CD4-positive, alpha-beta T cell treated with Interleukin-6 at 100 ng/mL for 8 hours (primary cell): ENCODE data around the gene PLAAT1.

ENCODE experiments used
- DNase-seq: peaks from one replicate; pipeline ENCODE4 v3.0.0-alpha.2; 2020; ENCODE audit warnings: mixed read lengths, low spot score

PLAAT1 gene

GRCh38 chr3:193240850-193241706 lies at the start of gene PLAAT1:
PLAAT1 (plus strand) TSS chr3:193241222; CDS start chr3:193255651, 14,429 bp downstream.
- no peak for DNase-seq

GRCh38 chr3:193194371-193194770 lies 46.7 kb upstream of the PLAAT1 start:
- no peak for DNase-seq

- DNase-seq: no peak
These were observed 44.3 kb upstream of the PLAAT1 start for GRCh38 chr3:193196746-193197145.

- no peak for DNase-seq
These were observed 33.4 kb upstream of the PLAAT1 start for GRCh38 chr3:193207290-193208273.

GRCh38 chr3:193210618-193211017 lies 30.4 kb upstream of the PLAAT1 start:
- no peak for DNase-seq

- no peak for DNase-seq
These were observed 29.8 kb upstream of the PLAAT1 start for GRCh38 chr3:193211173-193211572.

- no peak for DNase-seq
These were observed 29.0 kb upstream of the PLAAT1 start for GRCh38 chr3:193211984-193212383.

- DNase-seq: no peak
These were observed 28.2 kb upstream of the PLAAT1 start for GRCh38 chr3:193212844-193213243.

GRCh38 chr3:193214445-193214844 lies 26.6 kb upstream of the PLAAT1 start:
- DNase-seq: no peak

GRCh38 chr3:193225302-193226125 lies 15.5 kb upstream of the PLAAT1 start:
- no peak for DNase-seq

GRCh38 chr3:193228206-193228605 lies 12.8 kb upstream of the PLAAT1 start:
- DNase-seq: no peak

GRCh38 chr3:193229851-193230420 lies 11.1 kb upstream of the PLAAT1 start:
- DNase-seq: no peak

GRCh38 chr3:193230610-193231009 lies 10.4 kb upstream of the PLAAT1 start:
- DNase-seq: no peak

GRCh38 chr3:193231201-193231600 lies 9.8 kb upstream of the PLAAT1 start:
- no peak for DNase-seq

GRCh38 chr3:193236599-193236998 lies 4.4 kb upstream of the PLAAT1 start:
- DNase-seq: no peak

GRCh38 chr3:193237030-193237429 lies 4.0 kb upstream of the PLAAT1 start:
- DNase-seq: no peak

GRCh38 chr3:193240436-193240849 lies 579 bp upstream of the PLAAT1 start:
- no peak for DNase-seq

GRCh38 chr3:193241716-193242115 lies 694 bp downstream of the PLAAT1 start:
- no peak for DNase-seq

GRCh38 chr3:193243571-193243970 lies 2.5 kb downstream of the PLAAT1 start:
- DNase-seq: no peak

- DNase-seq: no peak
These were observed 7.9 kb downstream of the PLAAT1 start for GRCh38 chr3:193248848-193249468.

- no peak for DNase-seq
These were observed 9.5 kb downstream of the PLAAT1 start for GRCh38 chr3:193250492-193250891.
